Measurements from ENCODE around the gene DDX17.
"Not testable (repeated sequence)": the region's sequence is repeated elsewhere in the genome, so short reads cannot be mapped to it uniquely, and the experiment has no call there.

DDX17 gene

DNA sequence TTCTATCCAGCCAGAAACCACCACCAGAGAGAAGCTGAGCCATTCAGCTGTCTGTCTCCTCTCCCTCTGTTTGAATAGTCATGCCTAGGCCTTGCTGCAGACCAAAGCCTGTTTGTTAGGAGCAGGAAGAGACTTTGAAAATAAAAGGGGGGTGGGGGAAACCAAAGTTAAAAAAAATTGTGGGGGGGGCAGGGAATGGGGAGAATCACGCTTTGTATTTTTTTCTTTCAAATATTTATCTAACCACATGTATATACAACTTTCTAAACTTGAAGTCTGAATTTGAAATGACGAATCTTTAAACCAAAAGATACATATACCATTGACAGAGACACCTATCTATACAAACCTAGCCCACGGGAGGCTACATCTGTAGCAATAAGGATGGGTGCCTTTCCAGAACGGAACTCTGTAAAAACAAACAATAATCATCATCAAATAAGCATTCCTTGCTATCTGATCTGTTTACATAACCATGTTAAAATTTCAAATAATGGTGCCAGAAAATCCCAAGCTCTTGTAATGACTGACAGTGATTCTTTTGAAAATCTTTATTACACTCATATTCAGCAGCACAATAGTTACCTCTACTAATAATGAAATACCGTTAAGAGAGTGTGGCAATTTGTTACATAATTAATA is 14.3 kb downstream of the DDX17 start:
- no peak for DNase-seq

DNA sequence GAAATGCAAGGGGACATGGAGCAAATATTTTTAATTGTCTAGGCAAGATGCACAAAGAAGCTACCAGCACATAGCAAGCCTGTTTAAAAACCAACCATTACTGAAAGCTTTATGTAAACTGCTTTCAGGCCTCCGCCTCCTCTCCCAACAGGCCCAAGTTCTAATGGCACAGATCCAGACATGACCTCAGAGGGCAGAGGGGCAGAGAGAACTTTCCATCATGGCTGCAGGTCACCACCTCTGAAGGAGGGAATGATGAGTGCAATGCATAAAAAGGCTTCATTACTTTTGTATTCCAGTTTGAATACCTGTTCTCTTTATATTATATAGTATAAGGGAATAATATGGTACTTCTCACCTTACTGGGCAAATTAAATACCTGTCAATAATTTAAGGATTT is 15.2 kb downstream of the DDX17 start:
- peak; percentile 57 for DNase-seq

DNA sequence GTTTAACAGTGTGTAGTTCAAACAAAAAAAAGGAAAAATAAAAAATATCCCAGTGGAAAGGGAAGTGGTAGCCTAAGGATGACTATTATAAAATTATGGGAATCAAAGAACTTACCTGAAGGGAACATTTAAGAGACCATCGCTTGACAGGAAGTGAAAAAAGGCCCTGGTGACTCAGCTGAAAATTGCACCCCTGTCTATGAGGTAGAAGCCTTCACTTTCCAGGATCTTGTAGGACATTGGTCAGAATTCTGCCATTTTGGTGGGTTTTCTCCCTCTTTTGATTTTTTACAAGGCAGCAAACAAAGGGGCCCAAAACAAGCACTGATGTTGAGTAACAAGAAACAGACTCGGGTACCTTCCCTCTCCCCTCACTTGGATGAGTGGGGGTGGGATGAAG is 15.6 kb downstream of the DDX17 start:
- DNase-seq: peak; percentile 28

DNA sequence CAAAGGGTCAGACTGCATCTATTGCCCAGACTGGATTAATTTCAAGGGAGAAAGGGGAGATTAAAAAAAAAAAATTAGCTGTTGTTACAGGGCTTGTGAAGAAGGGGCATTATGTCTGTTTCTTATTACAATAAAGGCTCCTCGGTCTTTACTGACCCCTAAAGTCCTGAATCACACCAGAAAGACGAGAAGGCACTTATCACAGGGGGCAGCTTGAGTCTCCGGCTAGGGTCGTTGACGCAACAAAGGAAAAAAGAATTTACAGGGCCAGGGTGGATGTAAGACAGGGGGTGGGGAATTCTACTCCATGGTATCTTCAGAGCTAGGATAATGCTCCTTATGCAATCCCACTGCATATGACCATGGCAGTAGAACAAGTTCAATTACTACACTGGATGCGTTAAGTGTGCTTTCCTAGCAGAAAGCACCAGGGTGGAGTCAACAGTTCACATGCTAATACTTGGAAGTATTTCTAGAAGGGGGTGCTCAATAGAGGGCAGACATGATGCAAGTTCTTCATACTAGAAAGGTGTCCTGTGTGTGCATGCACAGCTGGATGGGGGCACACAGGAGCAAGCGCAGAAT is 16.5 kb downstream of the DDX17 start:
- no peak for DNase-seq

DNA sequence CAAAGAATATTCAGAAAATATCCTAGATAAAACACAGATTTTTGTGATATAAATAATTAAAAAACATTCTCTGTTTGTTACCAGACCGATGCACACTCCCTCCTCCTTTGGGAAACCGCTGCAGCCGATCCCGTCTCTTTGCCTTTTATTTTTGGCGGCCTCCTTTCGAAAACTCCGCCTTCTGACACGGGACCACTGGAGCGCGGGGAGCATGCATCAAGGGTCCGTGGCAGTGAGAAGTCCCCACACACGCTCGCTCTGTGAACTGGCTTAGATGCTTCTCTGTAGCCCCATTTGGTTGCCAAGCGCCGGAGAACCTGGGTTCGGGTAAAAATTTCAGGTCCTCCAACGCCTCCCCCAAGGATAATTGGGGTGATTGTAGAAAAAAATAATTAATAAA is 17.0 kb downstream of the DDX17 start:
- no peak for DNase-seq

DNA sequence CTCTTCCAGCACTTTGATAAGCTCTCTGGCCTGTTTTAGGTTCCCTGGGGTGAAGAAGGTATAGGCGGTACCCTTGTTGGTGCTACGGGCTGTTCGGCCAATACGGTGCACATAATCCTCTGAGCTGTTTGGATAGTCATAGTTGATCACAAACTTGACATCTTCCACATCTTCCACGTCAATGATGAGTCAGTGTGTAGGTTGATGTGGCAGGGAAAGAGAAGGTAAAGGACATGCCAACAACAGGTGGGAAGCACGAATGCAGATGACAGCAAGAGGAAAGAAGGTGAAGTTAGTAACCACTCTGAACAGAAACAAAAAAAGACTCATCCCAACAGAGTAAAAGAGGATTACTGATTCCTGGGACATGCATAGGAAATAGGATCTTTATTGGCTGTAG is 18.2 kb downstream of the DDX17 start:
- DNase-seq: no peak

DNA sequence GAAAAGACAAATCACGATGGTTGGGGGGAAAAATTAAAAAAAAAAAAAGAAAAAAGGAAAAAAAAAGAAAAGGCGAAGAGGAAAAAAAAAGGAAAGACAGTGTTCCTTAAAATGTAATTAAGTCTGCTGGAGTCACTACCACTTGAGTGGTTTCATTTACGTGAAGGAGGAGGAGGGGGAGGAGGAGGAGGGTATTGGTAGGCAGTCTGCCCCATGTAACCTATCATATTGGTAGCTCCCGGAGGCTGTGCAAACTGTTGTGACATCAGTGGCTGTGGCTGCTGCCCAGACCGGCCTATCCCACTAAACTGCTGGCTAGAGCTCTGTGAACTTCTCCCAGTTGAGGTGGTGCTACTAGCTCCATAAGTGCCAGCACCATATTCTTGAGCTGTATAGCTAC is 20.3 kb downstream of the DDX17 start:
- DNase-seq: no peak

DNA sequence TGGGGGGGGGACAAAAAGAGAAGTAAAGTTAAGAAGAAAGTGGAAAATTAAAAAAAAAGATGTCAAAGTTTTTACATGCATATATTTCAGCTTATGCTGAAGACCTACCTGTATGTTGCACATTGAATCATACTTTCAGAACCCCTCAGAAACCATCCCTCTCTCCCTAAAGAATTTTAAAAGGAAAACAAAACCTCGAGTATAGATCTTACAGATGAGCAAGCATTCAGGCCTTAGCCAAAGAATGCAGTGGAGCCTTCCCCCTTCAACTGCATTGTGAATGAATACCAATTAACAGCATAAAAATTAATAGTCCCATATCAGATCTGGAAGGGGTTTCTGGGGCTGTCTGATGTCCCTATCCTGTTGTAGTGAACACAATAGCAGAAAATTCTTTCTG is 21.9 kb downstream of the DDX17 start:
- no peak for DNase-seq

DNA sequence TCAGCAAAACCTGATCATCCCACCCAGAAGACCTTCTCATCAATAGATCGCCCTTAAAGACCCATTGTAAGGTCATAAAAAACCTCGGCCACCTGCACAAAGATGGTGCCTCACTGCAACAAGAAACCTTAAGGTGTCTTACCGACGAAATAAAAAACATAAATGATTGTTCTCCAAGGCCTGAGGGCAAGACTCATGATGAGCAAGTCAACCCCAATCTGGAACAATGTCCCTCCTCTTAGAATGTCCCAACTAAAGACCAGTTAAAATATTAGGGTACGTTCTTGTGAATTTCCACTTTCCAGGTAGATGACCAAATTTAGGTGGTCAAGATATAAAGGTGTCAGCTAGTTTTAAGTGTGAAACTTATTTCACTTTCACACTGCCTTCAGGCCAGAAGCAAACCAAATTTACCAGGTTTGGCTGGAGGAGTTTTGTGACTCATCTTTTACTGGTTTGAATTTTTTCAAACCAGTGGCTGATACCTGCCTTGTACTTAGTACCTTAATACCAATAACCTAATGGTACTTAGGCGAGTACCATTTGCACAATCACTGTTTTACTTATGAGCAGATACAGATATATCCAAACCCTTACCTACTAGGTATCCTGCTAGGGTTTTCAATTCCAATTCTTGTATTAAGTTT is 23.3 kb downstream of the DDX17 start:
- DNase-seq: no peak

DNA sequence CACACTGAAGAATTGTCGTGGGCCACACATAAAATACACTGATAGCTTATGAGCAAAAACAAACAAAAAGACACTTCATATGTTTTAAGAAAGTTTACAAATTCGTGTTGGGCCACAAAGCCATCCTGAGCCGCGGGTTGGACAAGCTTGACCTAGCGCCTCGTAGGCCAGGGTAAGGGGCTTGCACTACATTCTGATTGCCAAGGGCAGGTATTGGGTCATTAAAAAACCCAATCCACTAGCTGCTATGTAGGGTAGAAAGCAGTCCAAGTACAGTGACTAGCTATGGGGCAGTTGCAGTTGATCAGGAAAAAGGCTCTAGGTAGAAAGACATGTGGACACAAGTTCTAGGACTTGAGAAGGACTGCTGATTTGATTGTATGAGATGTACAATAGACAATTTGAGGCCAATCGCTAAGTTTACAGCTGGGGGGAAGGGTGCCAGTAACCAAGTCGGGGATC is 24.2 kb downstream of the DDX17 start:
- DNase-seq: no peak

DNA sequence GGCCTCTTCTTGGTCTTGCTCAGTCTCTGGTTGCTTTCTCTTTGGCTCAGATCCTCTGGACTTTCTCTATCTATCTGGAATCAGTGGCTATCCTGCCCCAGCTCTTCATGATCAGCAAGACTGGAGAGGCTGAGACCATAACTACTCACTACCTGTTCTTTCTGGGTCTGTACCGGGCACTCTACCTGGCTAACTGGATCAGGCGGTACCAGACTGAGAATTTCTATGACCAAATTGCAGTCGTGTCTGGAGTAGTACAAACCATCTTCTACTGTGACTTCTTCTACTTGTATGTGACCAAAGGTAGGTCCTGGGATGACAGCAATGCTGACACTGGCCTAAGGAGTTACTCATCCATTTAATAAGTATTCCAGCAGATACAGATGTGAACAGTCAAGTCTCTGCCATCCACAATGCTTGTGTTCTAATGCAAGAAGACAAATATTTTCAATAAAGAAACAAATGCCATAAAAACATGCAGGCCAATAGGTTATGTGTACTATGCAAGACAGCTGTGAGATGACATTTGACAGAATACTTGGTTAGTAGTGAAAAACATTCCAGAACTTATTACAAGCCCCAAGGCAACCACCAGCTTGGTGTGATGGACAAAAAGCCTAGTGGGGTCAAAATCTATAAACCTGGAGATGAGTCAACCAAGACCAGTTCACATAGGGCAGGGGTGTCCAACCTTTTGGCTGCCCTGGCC is 24.8 kb downstream of the DDX17 start:
- no peak for DNase-seq

DNA sequence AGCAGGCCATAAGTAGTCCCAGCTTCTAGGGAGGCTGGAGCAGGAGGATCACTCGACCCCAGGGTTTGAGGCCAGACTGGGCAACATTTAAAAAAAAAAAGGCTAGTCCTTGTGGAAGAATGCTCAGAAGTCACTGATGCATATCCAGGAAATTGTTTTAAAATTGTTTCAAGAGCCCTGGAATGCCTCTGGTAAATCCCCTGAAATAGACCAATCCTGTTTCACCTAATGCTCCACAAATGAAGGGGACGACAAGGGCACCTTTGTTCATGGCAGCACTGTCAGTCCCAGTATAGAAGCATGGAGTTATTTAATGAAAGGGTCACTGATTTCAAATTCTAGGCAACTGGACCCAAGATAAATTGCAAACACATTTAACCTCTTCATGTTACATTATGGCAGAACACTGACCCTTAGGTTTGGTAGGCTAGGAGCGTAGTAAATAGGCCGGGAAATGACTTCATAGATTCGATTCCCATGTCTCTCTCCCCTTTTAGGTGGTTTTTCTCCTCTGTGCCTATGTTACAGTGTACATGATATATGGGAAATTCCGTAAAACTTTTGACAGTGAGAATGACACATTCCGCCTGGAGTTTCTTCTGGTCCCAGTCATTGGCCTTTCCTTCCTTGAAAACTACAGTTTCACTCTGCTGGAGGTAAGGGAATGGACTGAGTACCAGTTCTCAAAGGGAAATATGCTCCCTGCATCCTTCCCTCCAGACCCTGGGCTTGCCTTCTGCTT is 26.8 kb downstream of the DDX17 start:
- DNase-seq: no peak

DNA sequence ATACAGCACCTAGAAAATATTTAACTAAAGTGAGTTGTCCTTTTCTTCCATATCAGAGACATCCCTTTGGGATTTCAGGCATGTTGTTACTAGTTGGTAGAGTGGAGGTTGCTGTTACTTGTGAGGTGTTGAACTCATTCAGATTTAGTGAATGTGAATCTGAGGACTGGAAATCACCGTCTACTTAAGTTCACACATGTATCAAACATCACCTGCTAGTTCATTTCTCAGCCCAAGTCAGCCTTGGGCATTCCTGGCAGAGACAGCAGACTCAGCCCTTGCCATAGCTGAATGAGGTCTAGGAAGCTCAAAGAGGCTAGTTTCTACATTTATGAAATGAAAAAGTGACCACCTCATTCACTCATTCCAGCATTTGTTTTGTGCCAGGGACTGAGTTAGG is 28.5 kb downstream of the DDX17 start:
- no peak for DNase-seq

DNA sequence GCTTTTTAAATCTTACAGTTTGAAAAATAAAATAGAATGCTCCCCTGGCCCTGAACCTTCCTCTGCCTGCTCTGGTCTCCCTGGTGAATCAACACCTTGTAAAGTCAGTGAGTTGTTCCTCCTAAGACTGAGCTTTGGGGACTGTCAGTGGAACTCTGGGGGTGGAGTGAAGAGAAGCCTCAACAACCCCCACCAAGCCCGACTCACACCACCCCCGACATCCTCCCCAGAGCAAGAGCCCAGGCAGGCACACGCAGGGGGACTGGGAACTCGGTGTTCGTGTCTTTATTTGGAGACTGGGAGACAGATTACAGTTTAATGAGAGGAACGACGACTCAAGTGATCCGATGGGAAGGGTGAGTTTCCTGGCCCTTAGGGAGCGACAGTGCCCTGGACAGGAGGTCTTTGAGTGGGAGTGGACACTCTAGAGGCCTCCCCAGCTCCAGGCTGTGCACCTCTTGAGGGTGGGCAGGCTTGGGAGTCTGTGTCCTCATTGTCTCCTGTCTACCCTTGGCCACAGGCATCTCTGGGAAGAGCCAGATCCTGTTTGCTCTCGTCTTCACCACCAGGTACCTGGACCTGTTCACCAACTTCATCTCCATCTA is 32.0 kb downstream of the DDX17 start:
- DNase-seq: no peak

DNA sequence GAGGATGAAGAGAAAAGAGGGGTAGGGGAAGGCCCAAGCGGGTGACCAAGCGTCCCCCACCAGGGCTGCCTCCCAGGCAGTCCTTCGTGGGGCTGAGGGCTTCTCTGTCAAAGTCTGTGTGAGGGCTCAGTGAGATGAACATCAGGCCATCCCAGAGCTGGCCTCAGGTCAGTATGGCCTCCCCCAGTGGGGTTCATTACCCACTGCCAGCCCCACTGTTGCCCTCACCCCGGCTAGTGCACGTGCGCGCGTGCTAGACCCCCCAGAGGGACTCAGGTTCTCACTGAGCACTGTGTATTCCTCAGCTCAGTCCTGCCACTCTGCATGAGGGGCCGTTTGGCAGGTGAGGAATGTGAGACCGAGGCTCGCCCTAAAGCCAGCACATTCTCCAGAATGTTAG is 34.9 kb downstream of the DDX17 start:
- no peak for DNase-seq

DNA sequence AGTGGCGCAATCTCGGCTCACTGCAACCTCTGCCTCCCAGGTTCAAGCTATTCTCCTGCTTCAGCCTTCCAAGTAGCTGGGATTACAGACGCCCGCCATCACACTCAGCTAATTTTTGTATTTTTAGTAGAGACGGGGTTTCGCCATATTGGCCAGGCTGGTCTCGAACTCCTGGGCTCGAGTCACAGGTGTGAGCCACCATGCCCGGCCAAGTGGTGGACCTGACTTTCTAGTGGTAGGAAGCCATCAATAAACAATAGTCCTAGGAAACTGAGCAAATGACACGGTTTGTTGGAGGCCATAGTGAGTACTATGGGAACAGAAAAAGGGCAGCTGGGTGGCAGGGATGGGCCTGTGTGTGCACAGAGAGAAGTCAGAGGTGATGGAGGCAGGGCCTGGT is 35.9 kb downstream of the DDX17 start:
- not testable (repeated sequence) for DNase-seq

DNA sequence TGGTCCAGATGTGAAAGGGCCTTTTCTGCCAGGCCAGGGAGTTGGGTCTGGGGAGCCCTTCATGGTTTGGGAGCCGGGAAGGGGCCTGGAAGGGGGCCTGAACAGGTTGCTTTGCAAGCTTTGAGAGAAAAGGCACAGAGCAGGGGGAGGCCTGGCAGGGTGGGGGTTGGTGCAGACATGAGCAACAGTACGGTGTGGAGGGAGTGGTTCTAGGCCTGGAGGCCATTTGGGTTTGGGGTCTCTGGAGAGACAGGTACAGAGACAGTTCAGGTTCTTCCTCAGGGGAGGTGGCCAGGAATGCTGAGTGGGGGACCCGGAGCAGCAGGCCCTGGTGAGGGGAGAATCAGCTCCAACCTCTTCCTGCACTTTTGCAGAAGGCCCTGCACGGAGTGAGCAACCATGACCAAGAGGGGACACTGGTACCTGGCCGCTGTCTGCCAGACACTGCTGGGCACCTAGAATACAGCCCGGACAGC is 36.8 kb downstream of the DDX17 start:
- no peak for DNase-seq

DNA sequence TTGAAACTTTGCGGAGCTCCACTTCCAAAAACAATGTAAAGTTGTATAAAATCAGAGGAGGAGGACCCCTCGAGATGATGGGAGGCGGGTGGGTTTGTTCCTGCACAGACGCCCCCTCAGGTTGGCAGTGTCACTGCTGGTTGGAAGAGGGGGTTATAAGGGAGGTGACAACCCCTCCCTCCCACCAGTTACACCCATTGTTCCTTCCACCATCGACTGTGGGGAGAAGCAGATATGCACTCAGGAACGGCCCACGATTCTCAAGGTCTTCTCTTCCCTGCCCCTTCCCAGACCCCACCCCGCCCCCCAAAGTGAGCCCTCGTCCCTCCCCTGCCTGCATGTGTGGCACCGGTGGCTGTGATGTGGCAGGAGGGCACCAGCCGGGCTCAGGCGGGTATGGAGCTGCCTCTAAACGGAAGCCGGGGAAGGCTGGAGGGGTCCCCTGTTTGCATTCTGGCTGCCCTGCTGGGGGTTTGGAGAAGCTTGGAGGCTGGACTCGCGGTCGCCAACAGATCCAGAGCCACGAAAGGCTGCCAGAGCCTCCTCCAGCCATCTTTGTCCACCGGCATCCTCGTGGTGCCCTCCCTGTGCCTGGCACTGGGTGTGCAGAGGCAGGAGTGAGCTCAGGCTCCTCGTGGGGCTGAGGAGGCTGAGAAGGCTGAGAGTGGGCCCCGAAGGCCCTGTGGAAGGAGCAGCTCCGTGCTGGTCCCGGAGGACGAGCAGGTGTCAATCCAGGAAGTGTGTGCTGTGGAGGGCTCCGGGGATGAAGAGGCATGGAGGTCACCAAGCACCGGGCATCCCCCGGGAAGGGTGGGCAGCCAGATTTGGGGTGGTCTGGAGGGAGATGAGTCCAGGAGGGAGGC is 37.4 kb downstream of the DDX17 start:
- DNase-seq: no peak

DNA sequence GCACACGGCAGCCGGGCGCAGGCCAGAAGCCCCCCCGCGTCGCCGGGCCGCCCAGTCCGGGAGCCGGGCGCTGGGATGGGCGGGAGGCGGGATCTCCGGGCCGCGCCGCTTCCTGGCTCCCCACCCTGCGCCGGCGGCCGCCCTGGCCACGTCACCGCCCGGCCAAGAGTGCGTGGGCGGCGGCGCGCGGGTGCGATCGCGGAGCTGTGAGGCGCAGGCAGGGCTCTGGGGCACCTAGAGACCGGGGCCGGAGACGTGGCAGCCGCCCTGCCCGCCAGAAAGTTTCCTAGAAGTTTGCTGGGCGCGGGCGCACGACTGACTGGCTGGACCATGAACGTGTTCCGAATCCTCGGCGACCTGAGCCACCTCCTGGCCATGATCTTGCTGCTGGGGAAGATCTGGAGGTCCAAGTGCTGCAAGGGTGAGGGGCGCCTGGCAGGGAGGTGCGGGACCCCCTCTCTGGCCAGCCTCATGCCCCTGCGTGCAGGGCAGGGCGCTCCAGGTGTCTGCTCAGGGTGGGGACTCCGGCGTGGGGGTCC is 38.1 kb downstream of the DDX17 start, which contains the start of gene KDELR3:
Gene KDELR3, plus strand, starts transcription at position 193 of the 539 bp plus-strand sequence. Its CDS starts 138 bp downstream, at position 331.
- DNase-seq: peak; percentile 49

DNA sequence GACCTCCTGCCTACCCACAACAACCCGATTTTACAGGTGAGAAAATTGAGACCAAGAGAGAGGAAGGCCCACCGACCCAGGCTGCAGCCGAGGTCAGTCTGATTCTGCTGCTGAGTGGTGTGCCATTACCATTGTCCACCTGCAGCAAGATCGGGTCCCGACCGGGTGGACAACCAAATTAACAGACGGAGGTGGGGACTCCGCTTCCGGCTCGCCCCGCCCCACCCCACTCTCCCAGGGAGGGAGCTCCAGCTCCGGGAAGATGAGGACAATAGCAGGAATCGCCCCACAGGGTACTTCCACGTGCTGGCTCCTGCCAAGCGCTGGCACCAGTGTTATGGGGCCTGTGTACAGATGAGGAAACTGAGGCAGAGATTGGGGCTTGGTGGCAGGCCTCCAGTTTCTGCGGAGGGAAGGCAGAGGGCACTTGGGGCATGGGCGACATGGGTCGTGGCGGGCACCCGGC is 38.6 kb downstream of the DDX17 start:
- no peak for DNase-seq
